GM18520 (cell line): Measurements from ENCODE around the gene CNPY3.

Experiments
- ATAC-seq: cut with Tn5 transposase; IDR thresholded peaks from one replicate; pipeline ENCODE4 v1.9.1; 2021; ENCODE audit not compliant: unreplicated experiment

Gene CNPY3

DNA sequence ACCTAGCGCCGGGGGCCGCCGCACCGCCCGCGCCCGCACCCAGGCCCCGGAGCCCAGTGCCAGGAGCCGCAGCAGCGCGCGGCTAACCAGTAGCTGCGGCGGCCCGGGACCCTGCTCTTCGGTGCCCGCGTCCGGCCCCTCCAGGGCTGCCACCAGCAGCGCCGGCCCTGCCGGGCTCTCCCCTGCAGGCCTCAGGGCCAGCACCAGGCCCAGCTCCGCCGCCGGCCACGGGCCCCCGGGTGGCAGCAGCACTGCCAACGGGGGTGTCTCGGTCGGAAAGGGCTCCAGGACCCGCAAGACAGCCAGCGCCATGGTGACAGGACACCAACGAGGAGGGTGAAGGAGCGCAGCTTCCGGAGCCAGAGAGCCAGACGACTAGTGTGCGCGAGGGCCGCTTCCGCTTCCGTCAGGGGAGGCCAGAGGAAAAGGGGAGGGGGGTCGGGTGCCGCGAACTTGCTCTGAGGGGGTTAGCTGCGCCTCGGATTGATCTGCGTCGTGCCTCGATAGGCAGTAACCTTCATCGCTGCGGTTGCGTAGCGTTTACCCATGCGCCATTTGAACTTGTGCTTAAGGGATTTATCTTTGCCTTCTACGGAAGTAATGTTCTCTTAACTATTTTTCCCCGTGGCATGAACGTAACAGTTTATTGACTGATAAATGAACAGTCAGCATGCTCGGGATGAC is 49.7 kb downstream of the CNPY3 start, which contains the start of gene PEX6:
Gene PEX6, minus strand, starts transcription at position 343 of the 684 bp plus-strand sequence. Its CDS starts 31 bp downstream, at position 312.
- peak; percentile 69 for ATAC-seq

DNA sequence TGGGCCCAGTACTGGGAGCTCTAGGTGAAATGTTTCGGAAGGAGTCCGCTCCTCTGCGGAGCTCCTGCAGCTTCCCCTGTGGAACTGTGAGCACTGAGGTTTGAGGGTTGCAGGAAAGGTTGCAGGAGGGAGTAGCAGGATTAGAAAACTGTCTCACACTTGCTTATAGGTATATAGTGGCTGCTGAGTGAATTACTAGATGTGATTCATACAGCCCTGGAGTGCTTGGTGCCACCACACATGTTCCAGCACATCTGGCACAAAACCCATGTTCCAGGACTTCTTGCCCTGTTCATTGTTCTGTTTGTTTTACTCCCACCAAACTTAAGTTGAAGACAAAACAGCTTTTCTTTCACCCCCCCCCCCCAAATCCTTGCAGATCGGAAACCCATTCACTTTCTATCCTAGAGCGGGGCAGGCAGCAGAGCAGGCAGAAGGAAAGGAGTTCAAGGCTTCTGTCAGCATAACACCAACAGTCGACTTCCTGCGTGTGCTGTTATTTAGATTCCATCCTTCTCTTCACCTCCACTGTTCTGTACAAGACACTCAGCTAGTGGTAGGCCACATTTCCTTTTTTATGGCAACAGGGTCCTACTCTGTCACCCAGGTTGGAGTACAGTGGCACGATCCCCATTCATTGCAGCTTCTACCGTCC is 50.4 kb downstream of the CNPY3 start:
- no peak for ATAC-seq

DNA sequence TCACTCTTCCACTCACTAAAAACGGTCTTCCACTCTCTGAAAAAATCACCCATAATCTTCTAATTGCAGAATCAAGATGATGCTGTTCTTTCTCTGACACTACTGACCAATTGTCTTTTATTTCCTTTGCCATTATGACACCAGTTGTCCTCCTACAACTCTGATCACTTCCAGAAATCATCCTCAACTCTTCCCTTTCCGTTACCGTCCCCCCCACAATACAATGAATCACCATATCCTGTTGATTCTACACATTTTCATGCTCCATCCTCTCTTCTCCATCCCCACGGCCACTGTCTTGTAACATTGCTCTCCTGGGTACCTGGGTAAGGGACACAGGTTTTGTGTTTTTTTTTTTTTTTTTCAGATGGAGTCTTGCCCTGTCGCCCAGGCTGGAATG is 52.6 kb downstream of the CNPY3 start:
- ATAC-seq = no peak

DNA sequence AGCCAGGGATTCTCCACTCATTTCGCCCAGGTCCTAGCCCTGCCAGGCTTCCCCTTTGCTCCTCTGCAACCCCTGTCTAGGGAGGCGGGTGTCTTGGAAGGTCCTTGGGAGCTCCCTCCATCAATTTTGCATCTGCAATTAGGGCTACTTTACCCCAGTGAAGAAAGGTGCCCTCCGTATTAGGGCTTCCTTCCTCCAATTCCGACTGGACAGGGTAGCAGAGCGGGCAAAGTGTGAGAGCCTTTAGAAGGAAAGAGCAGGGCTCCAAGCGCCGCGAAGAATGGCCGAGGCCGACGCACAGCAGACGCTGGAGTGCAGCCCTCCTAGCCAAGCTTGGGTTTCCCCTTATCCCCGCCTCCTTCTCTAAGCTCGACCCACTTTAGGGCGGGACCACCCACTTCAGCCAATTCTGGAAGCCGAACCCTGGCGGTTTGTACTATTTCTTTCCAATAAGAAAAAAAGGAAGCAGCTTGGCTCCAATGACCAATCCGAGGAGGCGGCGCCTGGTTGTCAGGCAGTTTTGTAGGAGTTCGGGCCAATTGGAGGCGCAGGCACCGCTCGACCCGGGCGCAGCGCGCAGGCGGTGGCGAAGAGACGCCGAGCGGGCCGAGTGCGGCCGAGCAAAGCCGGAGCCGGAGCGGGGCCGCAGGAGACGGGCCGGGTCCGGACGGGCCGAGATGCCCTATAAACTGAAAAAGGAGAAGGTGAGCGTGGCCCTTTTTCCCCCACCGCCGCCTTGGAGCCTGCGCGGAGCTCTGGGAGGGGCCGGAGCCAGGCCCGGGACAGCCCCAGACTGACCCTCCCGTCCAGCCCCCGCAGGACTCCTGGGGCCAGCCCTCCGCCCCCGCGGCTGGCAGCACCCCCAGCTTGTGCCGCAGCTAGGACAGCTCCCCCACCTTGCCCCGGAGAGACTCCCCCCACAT is 55.0 kb downstream of the CNPY3 start, which contains the start of gene PPP2R5D:
Gene PPP2R5D, plus strand, starts transcription at position 570 of the 923 bp plus-strand sequence. Its CDS starts 108 bp downstream, at position 678.
- peak; percentile 93 for ATAC-seq

DNA sequence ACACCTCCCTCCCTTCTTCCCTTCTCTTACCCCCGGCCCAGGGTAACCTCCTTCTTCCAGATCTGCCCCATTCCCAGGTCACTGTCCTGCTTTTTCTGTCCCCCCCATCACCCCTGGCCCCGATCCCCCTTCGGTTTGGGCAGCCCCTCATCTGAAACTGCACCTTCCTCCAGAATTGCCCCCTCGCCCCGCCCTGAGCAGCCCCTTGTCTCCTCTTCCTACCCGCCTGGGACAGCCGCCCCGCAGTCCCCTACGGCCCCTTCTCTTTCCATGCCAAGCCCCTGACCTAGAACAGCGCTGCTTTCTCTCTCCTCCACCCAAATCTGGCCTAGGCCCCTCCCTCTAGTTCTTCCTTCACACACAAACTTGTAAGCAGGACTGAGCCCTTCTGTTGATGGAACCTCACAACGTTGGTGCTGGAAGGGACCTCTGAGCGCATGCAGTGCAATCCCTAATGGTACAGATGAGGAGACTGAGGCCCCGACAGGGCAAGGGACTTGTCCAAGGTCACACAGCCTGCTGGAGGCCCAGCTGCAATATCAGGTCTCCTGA is 55.7 kb downstream of the CNPY3 start:
- ATAC-seq = no peak

DNA sequence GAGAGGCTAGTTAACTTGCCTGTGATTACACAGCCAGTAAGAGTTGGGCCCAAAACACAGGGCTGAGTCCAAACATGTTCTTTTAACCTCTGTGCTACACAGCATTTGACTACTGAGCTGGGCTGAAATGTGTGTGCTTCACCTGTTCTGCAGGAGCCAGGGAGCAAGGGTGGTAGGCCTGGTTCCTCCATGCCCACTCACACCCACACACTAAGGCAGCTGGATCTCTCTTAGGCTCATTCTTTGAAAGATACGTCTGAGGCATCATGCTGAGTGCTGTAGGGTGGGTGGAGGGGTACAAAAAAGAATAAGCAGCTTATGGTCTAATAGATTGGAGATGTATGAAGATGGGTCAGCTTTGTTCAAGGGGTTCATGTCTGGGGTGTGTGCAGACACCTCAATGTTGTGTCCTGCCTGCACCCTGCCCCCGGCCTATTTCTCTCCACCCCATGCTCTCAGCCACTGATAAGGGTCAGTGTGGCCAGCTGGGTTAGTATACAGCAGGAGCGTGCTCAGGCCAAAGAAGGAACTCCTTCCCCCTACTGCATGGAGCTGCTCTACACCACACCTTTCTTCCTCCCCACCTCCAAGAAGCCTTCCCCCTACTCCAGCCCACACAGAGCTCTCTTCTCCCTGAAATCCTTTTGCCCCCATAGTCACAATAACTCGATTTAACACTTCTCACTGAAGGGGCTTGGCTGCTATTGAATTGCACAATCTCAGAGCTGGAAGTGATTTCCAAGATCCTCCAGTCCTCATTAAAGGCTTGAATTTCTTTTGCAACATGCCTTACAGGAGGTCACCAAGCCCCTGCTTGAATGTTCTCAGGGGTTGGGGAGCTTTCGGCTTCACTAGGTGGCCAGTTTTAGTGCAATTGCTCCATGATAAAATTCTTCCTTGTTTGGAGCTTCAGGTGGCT is 58.5 kb downstream of the CNPY3 start:
- no peak for ATAC-seq

DNA sequence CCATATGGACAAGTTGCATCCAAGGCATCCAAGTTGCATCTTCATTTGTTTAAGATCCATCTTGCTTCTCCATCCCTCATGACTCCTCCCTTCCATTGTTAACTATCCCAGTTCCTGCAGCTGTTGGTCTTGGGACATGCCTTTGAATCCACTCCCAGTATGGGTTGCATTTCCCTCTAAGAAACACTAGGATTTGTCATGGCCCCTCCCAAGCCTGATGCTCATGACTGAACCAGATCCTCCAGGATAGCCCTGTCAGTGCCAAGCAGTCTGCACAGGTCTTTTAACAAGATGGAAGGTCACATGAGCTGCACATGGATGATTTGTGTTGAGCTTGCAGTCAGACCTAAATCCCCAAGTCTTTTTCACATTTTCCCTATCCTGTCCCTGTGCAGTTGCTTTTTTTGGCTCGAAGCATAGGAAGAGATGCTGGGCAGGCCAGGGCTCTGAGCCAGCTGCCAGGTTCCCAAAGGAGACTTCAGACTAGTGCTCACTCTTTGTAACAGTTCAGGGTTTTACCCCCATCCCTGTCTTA is 59.3 kb downstream of the CNPY3 start:
- ATAC-seq = no peak
